GM19328 (cell line): ENCODE results near the gene S100A14.

Experiments used
- ATAC-seq: cut with Tn5 transposase; IDR thresholded peaks from one replicate; pipeline ENCODE4 v1.9.1; 2021; ENCODE audit warnings: mild to moderate bottlenecking, moderate library complexity; ENCODE audit not compliant: unreplicated experiment

The S100A14 gene

GRCh38 chr1:153639280-153639679 lies 23.2 kb upstream of the S100A14 start:
- no peak for ATAC-seq

- no peak for ATAC-seq
These were observed 22.1 kb upstream of the S100A14 start for GRCh38 chr1:153638261-153638660.

GRCh38 chr1:153636312-153636711 lies 20.2 kb upstream of the S100A14 start:
- no peak for ATAC-seq

- ATAC-seq: no peak
These were observed 19.7 kb upstream of the S100A14 start for GRCh38 chr1:153635872-153636271.

GRCh38 chr1:153633754-153634665 lies 17.9 kb upstream of the S100A14 start, which contains the start of gene CHTOP:
CHTOP (plus strand) TSS chr1:153634066; CDS start chr1:153636589, 2,523 bp downstream.
- ATAC-seq: peak; percentile 84

- no peak for ATAC-seq
These were observed 17.1 kb upstream of the S100A14 start for GRCh38 chr1:153633161-153633753.

- no peak for ATAC-seq
These were observed 15.2 kb upstream of the S100A14 start for GRCh38 chr1:153631047-153632022.

- no peak for ATAC-seq
These were observed 14.3 kb upstream of the S100A14 start for GRCh38 chr1:153630384-153630783.

GRCh38 chr1:153629971-153630370 lies 13.8 kb upstream of the S100A14 start:
- ATAC-seq: no peak

- no peak for ATAC-seq
These were observed 13.2 kb upstream of the S100A14 start for GRCh38 chr1:153629343-153629665.

- ATAC-seq: no peak
These were observed 12.7 kb upstream of the S100A14 start for GRCh38 chr1:153628638-153629342.

- ATAC-seq: no peak
These were observed 11.8 kb upstream of the S100A14 start, which contains the start of gene S100A1 for GRCh38 chr1:153627715-153628626. S100A1 (plus strand) TSS chr1:153628434; CDS start chr1:153630522, 2,088 bp downstream.

GRCh38 chr1:153626904-153627714 lies 11.0 kb upstream of the S100A14 start, which contains the start of gene S100A13:
S100A13 (minus strand) TSS chr1:153627505; CDS start chr1:153626472, 1,033 bp downstream.
- ATAC-seq: no peak

GRCh38 chr1:153626477-153626903 lies 10.4 kb upstream of the S100A14 start:
- ATAC-seq: no peak

GRCh38 chr1:153624965-153625611 lies 9.0 kb upstream of the S100A14 start:
- no peak for ATAC-seq

- ATAC-seq: no peak
These were observed 7.0 kb upstream of the S100A14 start for GRCh38 chr1:153623101-153623500.

- no peak for ATAC-seq
These were observed 3.0 kb upstream of the S100A14 start for GRCh38 chr1:153619171-153619570.

GRCh38 chr1:153617663-153618062 lies 1.5 kb upstream of the S100A14 start:
- no peak for ATAC-seq
